ENCODE data around the gene ATP6V1G1.

- TF ChIP-seq EZH2phosphoT487 (IDR thresholded peaks at IDR 0.05; ENCODE audit: insufficient read depth, low read depth) (no peak), EZH2 (IDR thresholded peaks at IDR 0.05; ENCODE audit: insufficient read depth, poor library complexity, severe bottlenecking) (no peak)
Measured at GRCh38 chr9:114571391-114571790, 16.2 kb upstream of the ATP6V1G1 start.

Measured in GM23248 (cell line).